KG1 (cell line): ENCODE results near the gene PDCL2.

Experiments
- DNase-seq: peaks from one replicate; lab custom pipeline; 2025; lab: John Stamatoyannopoulos, UW

The PDCL2 gene

GRCh38 chr4:55538531-55538930 is 53.5 kb downstream of the PDCL2 start:
- no peak for DNase-seq

- no peak for DNase-seq
Observed at GRCh38 chr4:55534306-55534705, 57.7 kb downstream of the PDCL2 start.

GRCh38 chr4:55530691-55531090 is 61.4 kb downstream of the PDCL2 start:
- DNase-seq, result no peak

- DNase-seq, result no peak
Observed at GRCh38 chr4:55530167-55530566, 61.9 kb downstream of the PDCL2 start.

- DNase-seq, result no peak
Observed at GRCh38 chr4:55528491-55528890, 63.6 kb downstream of the PDCL2 start.

GRCh38 chr4:55524844-55525571 is 67.0 kb downstream of the PDCL2 start:
- no peak for DNase-seq

- DNase-seq, result no peak
Observed at GRCh38 chr4:55518442-55518841, 73.6 kb downstream of the PDCL2 start.

- DNase-seq, result no peak
Observed at GRCh38 chr4:55517526-55518229, 74.4 kb downstream of the PDCL2 start.

GRCh38 chr4:55512922-55513571 is 79.0 kb downstream of the PDCL2 start:
- DNase-seq, result no peak

- DNase-seq, result no peak
Observed at GRCh38 chr4:55512077-55512476, 80.0 kb downstream of the PDCL2 start.

GRCh38 chr4:55510685-55511084 is 81.4 kb downstream of the PDCL2 start:
- DNase-seq, result no peak

GRCh38 chr4:55509266-55509665 is 82.8 kb downstream of the PDCL2 start:
- no peak for DNase-seq

GRCh38 chr4:55507612-55508011 is 84.4 kb downstream of the PDCL2 start:
- DNase-seq, result no peak
